ENCODE data around the gene RASSF3.

- TF ChIP-seq CTCF (IDR thresholded peaks at IDR 0.05) (no peak), POLR2A (IDR thresholded peaks at IDR 0.05) (no peak)
Observed at GRCh38 chr12:64739778-64740177, 129.5 kb downstream of the RASSF3 start.
